ENCODE data around the gene ERLEC1. TPM values are rescaled to one million over a fixed set of nuclear protein-coding genes. Genes with fewer than 3 reads are reported as not detected.

Gene ERLEC1
- total and polyA plus RNA-seq, 4 experiments from 2014 or later, result 32.4 to 47.3 (median 35.3) TPM

GRCh38 chr2:53767405-53768241, 19.2 kb upstream of the ERLEC1 start, which contains the start of gene CHAC2:
Gene CHAC2 (plus strand): TSS chr2:53767804. CDS start chr2:53767887, 83 bp downstream.
- CTCF ChIA-PET (ENCODE audit: partially characterized antibody), result interaction anchor here (0.6 to 1.9 kb wide), 9 partner anchors 13 to 1951 kb away, joined by 3 to 7 read pairs (median 4); partner anchors contain the start of gene ASB3
- H3K27me3 Mint-ChIP-seq, result no peaks in the 10 kb centered on the region
- Histone ChIP-seq H3K27me3 (ENCODE audit: insufficient read depth, low read length) (no peaks in the 10 kb centered on the region), H3K4me1 (ENCODE audit: insufficient read depth, low read length) (peaks cover 17% of the 10 kb centered on the region), H3K4me3 (ENCODE audit: low read length in 2 of 2) (peak within 1 kb of the TSS; percentile 59 to 61), H3K27ac (ENCODE audit: low read depth, low read length) (peak within 1 kb of the TSS; percentile 82), H3K36me3 (ENCODE audit: insufficient read depth, low read length) (peaks cover 8% of the 10 kb centered on the region), H3K9me3 (ENCODE audit: control insufficient read depth in 1 of 2, low read length in 2 of 2) (no peaks in the 10 kb centered on the region)
- H3K36me3 Mint-ChIP-seq, result peaks cover 15 to 30% of the 10 kb centered on the region in 2 donors
- peak; percentile 82 to 89 (median 86) for DNase-seq
- POLR2A ChIA-PET (ENCODE audit: partially characterized antibody), result interaction anchor here (1.1 to 3.8 kb wide), 6 partner anchors 9 to 1850 kb away, joined by 3 to 66 read pairs (median 5); partner anchors contain the start of genes ASB3, ERLEC1, PPP4R3B and PSME4
- H3K9me3 Mint-ChIP-seq, result no peaks in the 10 kb centered on the region
- intact Hi-C loops (cut with micrococcal nuclease), result loop anchor here (1.0 to 5.0 kb wide), 2 partner anchors 19 to 955 kb away; partner anchors contain the start of genes ASB3 and EML6
- peak within 1 kb of the TSS; percentile 90 to 97 (median 94) for H3K4me3 Mint-ChIP-seq
- peak within 1 kb of the TSS; percentile 89 to 98 (median 96) for H3K27ac Mint-ChIP-seq
- peaks cover 11 to 31% (median 20%) of the 10 kb centered on the region in 4 donors for H3K4me1 Mint-ChIP-seq

DNA sequence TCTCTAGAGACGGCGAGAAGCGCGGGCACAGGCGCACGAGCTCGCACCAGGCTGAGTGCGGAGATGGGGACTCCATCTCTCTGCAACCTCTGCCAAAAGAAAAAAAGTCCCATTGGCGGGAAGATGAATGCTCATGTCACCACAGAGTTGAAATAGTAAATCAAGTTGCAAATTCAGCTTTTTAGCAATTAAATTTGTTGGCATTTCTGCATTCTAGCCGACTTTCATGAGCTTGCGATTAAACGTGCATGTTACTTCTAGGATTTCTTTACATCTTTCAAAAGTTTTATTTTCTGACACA, 18.7 kb upstream of the ERLEC1 start:
- Histone ChIP-seq H3K36me3 (ENCODE audit: insufficient read depth, low read length) (peaks cover 3% of the 10 kb centered on the region), H3K4me1 (ENCODE audit: insufficient read depth, low read length) (peaks cover 17% of the 10 kb centered on the region), H3K4me3 (ENCODE audit: low read length in 2 of 2) (peak overlapping the region; percentile 59 to 61), H3K9me3 (ENCODE audit: control insufficient read depth in 1 of 2, low read length in 2 of 2) (no peaks in the 10 kb centered on the region), H3K27ac (ENCODE audit: low read depth, low read length) (peak overlapping the region; percentile 82), H3K27me3 (ENCODE audit: insufficient read depth, low read length) (no peaks in the 10 kb centered on the region)
- ChIA-PET POLR2A (ENCODE audit: partially characterized antibody) (interaction anchor here (1.1 to 3.8 kb wide), 5 partner anchors 8 to 1849 kb away, joined by 3 to 66 read pairs (median 6); partner anchors contain the start of genes ASB3, ERLEC1, PPP4R3B and PSME4), CTCF (ENCODE audit: partially characterized antibody) (interaction anchor here (0.6 to 1.9 kb wide), 8 partner anchors 12 to 1950 kb away, joined by 3 to 7 read pairs (median 4); no protein-coding TSS in a partner anchor)
- Mint-ChIP-seq H3K27me3 (no peaks in the 10 kb centered on the region), H3K9me3 (no peaks in the 10 kb centered on the region), H3K27ac (peak overlapping the region; percentile 89 to 98 (median 96)), H3K4me1 (peaks cover 11 to 31% (median 20%) of the 10 kb centered on the region in 4 donors), H3K4me3 (peak overlapping the region; percentile 90 to 97 (median 94)), H3K36me3 (peaks cover 13 to 25% of the 10 kb centered on the region in 2 donors)
- DNase-seq, result no peak
- intact Hi-C loops (cut with micrococcal nuclease), result loop anchor here (1.0 to 5.0 kb wide), 2 partner anchors 18 to 954 kb away; partner anchors contain the start of genes ASB3 and EML6

DNA sequence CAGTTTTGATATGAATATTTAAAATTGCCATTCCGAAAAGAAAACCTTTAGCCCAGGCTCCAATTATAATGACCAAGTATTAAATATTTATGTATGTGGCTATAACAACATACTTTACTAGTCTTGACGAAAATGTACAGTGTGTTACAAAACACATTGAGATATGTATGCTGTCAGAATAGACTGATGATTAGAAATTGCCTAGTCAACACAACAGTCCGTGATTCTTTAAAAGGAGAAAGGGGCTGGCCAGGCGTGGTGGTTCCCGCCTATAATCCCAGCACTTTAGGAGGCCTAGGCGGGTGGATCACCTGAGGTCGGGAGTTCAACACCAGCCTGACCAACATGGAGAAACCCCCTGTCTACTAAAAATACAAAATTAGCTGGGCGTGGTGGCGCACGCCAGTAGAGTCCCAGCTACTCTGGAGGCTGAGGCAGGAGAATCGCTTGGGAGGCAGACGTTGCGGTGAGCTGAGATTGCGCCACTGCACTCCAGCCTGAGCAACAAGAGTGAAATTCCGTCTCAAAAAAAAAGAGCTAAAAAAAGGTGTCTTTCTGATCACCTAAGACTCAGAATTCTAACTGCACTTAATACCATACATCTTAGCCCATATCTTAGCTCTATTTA, 17.4 kb upstream of the ERLEC1 start:
- Mint-ChIP-seq H3K36me3 (peaks cover 8 to 24% of the 10 kb centered on the region in 2 donors), H3K4me3 (peak overlapping the region in 1 of 8 donors; percentile 2), H3K27me3 (no peaks in the 10 kb centered on the region), H3K4me1 (peaks cover 14 to 36% (median 24%) of the 10 kb centered on the region in 4 donors), H3K27ac (peak overlapping the region in 1 of 7 donors; percentile 2), H3K9me3 (no peaks in the 10 kb centered on the region)
- Histone ChIP-seq H3K27ac (ENCODE audit: low read depth, low read length) (no peak overlapping the region), H3K27me3 (ENCODE audit: insufficient read depth, low read length) (no peaks in the 10 kb centered on the region), H3K4me3 (ENCODE audit: low read length in 2 of 2) (no peak overlapping the region), H3K9me3 (ENCODE audit: control insufficient read depth in 1 of 2, low read length in 2 of 2) (no peaks in the 10 kb centered on the region), H3K36me3 (ENCODE audit: insufficient read depth, low read length) (no peaks in the 10 kb centered on the region), H3K4me1 (ENCODE audit: insufficient read depth, low read length) (peaks cover 17% of the 10 kb centered on the region)
- CTCF ChIA-PET (ENCODE audit: partially characterized antibody), result no interaction called here
- DNase-seq, result no peak
- POLR2A ChIA-PET (ENCODE audit: partially characterized antibody), result interaction anchor here (1.0 to 3.8 kb wide), 2 partner anchors 16 to 24 kb away, joined by 3 to 66 read pairs; partner anchors contain the start of genes ASB3 and ERLEC1
- intact Hi-C loops (cut with micrococcal nuclease), result loop anchor here (5.0 kb wide), 1 partner anchor 953 kb away; the partner anchor contains the start of gene EML6

DNA sequence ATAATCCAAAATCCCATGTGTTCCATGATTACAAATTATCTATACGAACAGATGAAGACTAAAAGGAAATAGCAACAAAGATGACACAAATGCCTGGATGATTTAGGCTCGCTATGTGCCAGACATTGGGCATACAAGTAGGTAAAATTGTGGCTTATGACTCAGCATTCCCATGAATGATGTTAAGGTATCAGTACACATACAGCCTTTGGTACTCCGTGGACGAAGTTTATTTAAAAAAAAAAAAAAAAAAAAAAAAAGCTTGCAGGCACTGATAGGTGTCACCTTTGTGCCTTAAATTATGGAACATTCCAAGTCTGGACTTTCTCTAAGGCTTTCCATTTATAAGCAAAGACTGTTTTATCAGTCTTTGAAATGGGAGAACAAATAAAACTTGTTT, 16.6 kb upstream of the ERLEC1 start:
- Mint-ChIP-seq H3K9me3 (no peaks in the 10 kb centered on the region), H3K36me3 (peaks cover 8 to 23% of the 10 kb centered on the region in 2 donors), H3K27ac (peak overlapping the region in 2 of 7 donors; percentile 2 to 22), H3K27me3 (no peaks in the 10 kb centered on the region), H3K4me1 (peaks cover 14 to 36% (median 24%) of the 10 kb centered on the region in 4 donors), H3K4me3 (no peak overlapping the region)
- no peak for DNase-seq
- no peaks in the 10 kb centered on the region for H3K27me3 ChIP-seq (ENCODE audit: insufficient read depth, low read length)
- H3K9me3 ChIP-seq (ENCODE audit: control insufficient read depth in 1 of 2, low read length in 2 of 2), result no peaks in the 10 kb centered on the region
- POLR2A ChIA-PET (ENCODE audit: partially characterized antibody), result no interaction called here
- H3K36me3 ChIP-seq (ENCODE audit: insufficient read depth, low read length), result no peaks in the 10 kb centered on the region
- H3K4me1 ChIP-seq (ENCODE audit: insufficient read depth, low read length), result peaks cover 17% of the 10 kb centered on the region
- H3K27ac ChIP-seq (ENCODE audit: low read depth, low read length), result no peak overlapping the region
- intact Hi-C loops (cut with micrococcal nuclease), result no loop called here
- CTCF ChIA-PET (ENCODE audit: partially characterized antibody), result interaction anchor here (0.7 kb wide), 1 partner anchor 135 kb away, joined by 4 read pairs; no protein-coding TSS in a partner anchor
- no peak overlapping the region for H3K4me3 ChIP-seq (ENCODE audit: low read length in 2 of 2)

DNA sequence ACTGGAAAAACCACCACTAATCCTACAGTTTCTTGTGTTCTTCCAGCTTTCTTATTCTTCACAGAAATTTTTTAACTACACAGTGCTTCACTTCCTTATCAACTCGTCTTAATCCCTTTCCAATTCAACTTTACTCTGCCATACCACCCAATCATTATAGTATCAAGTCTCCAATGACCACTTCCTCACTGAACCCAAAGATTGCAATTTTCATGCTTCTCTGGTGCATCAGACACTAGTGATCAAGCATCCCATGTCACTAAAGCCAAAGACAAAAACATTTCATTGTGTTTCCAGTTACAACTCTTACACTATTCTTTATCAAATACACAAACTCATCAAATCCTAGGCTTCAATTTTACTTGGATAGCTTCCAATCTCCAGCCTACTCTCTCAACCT, 9.7 kb upstream of the ERLEC1 start:
- H3K4me1 ChIP-seq (ENCODE audit: insufficient read depth, low read length), result peaks cover 7% of the 10 kb centered on the region
- H3K27ac ChIP-seq (ENCODE audit: low read depth, low read length), result no peak overlapping the region
- POLR2A ChIA-PET (ENCODE audit: partially characterized antibody), result interaction anchor here (1.5 kb wide), 1 partner anchor 9 kb away, joined by 8 read pairs; the partner anchor contains the start of gene CHAC2
- DNase-seq, result no peak
- peaks cover 17 to 33% (median 25%) of the 10 kb centered on the region in 4 donors for H3K4me1 Mint-ChIP-seq
- CTCF ChIA-PET (ENCODE audit: partially characterized antibody), result interaction anchor here (0.7 kb wide), 1 partner anchor 26 kb away, joined by 3 read pairs; no protein-coding TSS in a partner anchor
- H3K36me3 ChIP-seq (ENCODE audit: insufficient read depth, low read length), result no peaks in the 10 kb centered on the region
- no peaks in the 10 kb centered on the region for H3K9me3 ChIP-seq (ENCODE audit: control insufficient read depth in 1 of 2, low read length in 2 of 2)
- H3K27me3 Mint-ChIP-seq, result no peaks in the 10 kb centered on the region
- intact Hi-C loops (cut with micrococcal nuclease), result no loop called here
- H3K27ac Mint-ChIP-seq, result peak overlapping the region in 5 of 7 donors; percentile 0 to 80 (median 60)
- no peak overlapping the region for H3K4me3 ChIP-seq (ENCODE audit: low read length in 2 of 2)
- peaks cover 32 to 36% of the 10 kb centered on the region in 2 donors for H3K36me3 Mint-ChIP-seq
- no peaks in the 10 kb centered on the region for H3K9me3 Mint-ChIP-seq
- H3K4me3 Mint-ChIP-seq, result no peak overlapping the region
- H3K27me3 ChIP-seq (ENCODE audit: insufficient read depth, low read length), result no peaks in the 10 kb centered on the region

DNA sequence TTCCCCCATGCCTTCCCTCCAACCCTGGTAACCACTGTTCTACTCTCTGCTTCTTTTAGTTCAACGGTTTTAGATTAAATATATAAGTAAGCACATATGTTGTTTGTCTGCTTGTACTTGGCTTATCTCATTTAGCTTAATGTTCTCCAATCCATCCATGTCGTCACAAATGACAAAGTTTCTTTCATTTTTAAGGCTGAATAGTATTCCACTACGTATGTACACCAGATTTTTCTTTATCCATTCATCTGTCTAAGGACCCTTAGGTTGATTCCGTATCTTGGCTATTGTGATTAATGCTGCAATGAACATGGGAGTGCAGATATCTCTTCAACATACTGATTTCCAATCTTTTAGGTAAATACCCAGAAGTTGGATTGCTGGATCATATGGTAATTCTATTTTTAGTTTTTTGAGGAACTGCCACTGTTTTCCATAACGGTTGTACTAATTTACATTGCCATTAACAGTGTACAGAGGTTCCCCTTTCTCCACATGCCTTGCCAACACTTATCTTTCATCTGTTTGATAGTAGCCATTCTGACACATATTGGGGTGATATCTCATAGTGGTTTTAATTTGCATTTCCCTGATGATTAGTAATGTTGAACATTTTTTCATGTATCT, 8.2 kb upstream of the ERLEC1 start:
- CTCF ChIA-PET (ENCODE audit: partially characterized antibody), result interaction anchor here (1.0 kb wide), 1 partner anchor 9 kb away, joined by 3 read pairs; no protein-coding TSS in a partner anchor
- Histone ChIP-seq H3K4me3 (ENCODE audit: low read length in 2 of 2) (no peak overlapping the region), H3K9me3 (ENCODE audit: control insufficient read depth in 1 of 2, low read length in 2 of 2) (no peaks in the 10 kb centered on the region), H3K27me3 (ENCODE audit: insufficient read depth, low read length) (no peaks in the 10 kb centered on the region), H3K27ac (ENCODE audit: low read depth, low read length) (no peak overlapping the region), H3K4me1 (ENCODE audit: insufficient read depth, low read length) (peaks cover 11% of the 10 kb centered on the region), H3K36me3 (ENCODE audit: insufficient read depth, low read length) (no peaks in the 10 kb centered on the region)
- no peak overlapping the region for H3K4me3 Mint-ChIP-seq
- H3K27ac Mint-ChIP-seq, result no peak overlapping the region
- peaks cover 28 to 40% of the 10 kb centered on the region in 2 donors for H3K36me3 Mint-ChIP-seq
- DNase-seq, result no peak
- H3K27me3 Mint-ChIP-seq, result no peaks in the 10 kb centered on the region
- peaks cover 19 to 42% (median 31%) of the 10 kb centered on the region in 4 donors for H3K4me1 Mint-ChIP-seq
- POLR2A ChIA-PET (ENCODE audit: partially characterized antibody), result interaction anchor here (1.6 kb wide), 1 partner anchor 11 kb away, joined by 4 read pairs; the partner anchor contains the start of gene CHAC2
- intact Hi-C loops (cut with micrococcal nuclease), result no loop called here
- H3K9me3 Mint-ChIP-seq, result no peaks in the 10 kb centered on the region
